ENCODE measurements around the gene HHIP. TPM values are rescaled to one million over a fixed set of nuclear protein-coding genes. Genes with fewer than 3 reads are reported as not detected.

Gene HHIP
- total and polyA plus RNA-seq, 9 of the 15 experiments (the other 6 are each of a cell fraction or from before 2014, with no cell fraction given) = 0.09 TPM; not detected in 8

- in situ Hi-C loops (cut with MboI) = no loop called here
- no peaks in the 10 kb centered on the region for H4K20me1 ChIP-seq (replicated peaks; ENCODE audit: control insufficient read depth, insufficient read depth, low read length)
- CTCF ChIA-PET (ENCODE audit: low intra/inter-chr PET ratio) = no interaction called here
- TF ChIP-seq TEAD4 (IDR thresholded peaks at IDR 0.05; ENCODE audit: low read length) (no peak), TEAD4 (CRISPR knock-in tag; IDR thresholded peaks at IDR 0.05; ENCODE audit: borderline replicate concordance) (no peak), ZNF384 (IDR thresholded peaks at IDR 0.05; ENCODE audit: low read depth, low read length) (no peak), ZNF165 (CRISPR knock-in tag; IDR thresholded peaks at IDR 0.05; ENCODE audit: borderline replicate concordance) (no peak), CREB3L1 (IDR thresholded peaks at IDR 0.05; ENCODE audit: borderline replicate concordance, low read depth) (no peak), NFIX (CRISPR knock-in tag; IDR thresholded peaks at IDR 0.05; ENCODE audit: low read depth) (no peak)
- FAIRE-seq (no peak), ATAC-seq (no peak), DNase-seq (ENCODE audit: extremely low read depth in 1 of 4, low spot score in 3 of 4) (no peak)
- no peaks in the 10 kb centered on the region for H3K27me3 ChIP-seq (ENCODE audit: control insufficient read depth in 2 of 2, insufficient read depth in 2 of 2, low read length in 2 of 2)
- no peak overlapping the region for H3K4me2 ChIP-seq (ENCODE audit: insufficient read depth, low read length)
- H3K36me3 ChIP-seq (ENCODE audit: control insufficient read depth, insufficient read depth, low read length) = no peaks in the 10 kb centered on the region
- no peak overlapping the region for H3K4me3 ChIP-seq
- no peak overlapping the region for H3K9ac ChIP-seq (ENCODE audit: insufficient read depth in 1 of 2, low read depth in 2 of 2, low read length in 2 of 2)
- H3K9me1 ChIP-seq (ENCODE audit: control insufficient read depth, insufficient read depth, low read length) = no peaks in the 10 kb centered on the region
- BruUV-seq (replicated peaks) = no TSS peak
- no peaks in the 10 kb centered on the region for H3K79me2 ChIP-seq (ENCODE audit: control insufficient read depth, insufficient read depth, low read length)
- POLR2A ChIA-PET = no interaction called here
- no peaks in the 10 kb centered on the region for H3K4me1 ChIP-seq (replicated peaks in 1 of 2; ENCODE audit: control insufficient read depth in 2 of 2, insufficient read depth in 2 of 2, low read length in 2 of 2)
- H3K27ac ChIP-seq (ENCODE audit: extremely low read depth, low read depth, low read length) = no peak overlapping the region
- intact Hi-C loops (cut with micrococcal nuclease) = no loop called here
- H2AFZ ChIP-seq (ENCODE audit: low read depth, low read length) = no peak overlapping the region
- H3K9me3 ChIP-seq (replicated peaks; ENCODE audit: control insufficient read depth, insufficient read depth, low read depth, low read length) = no peaks in the 10 kb centered on the region
These were observed 55.8 kb downstream of the HHIP start for GRCh38 chr4:144701683-144702233.
